ENCODE data around the gene OTOG. TPM values are rescaled to one million over a fixed set of nuclear protein-coding genes. Genes with fewer than 3 reads are reported as not detected.

Gene OTOG
- total RNA-seq, 1 experiment from 2014 or later = not detected

GRCh38 chr11:17552041-17552355 lies 4.9 kb downstream of the OTOG start:
- H2AFZ ChIP-seq = no peak overlapping the region
- H3K4me3 ChIP-seq = no peak overlapping the region
- H3K4me2 ChIP-seq = no peak overlapping the region
- no peaks in the 10 kb centered on the region for H3K36me3 ChIP-seq (ENCODE audit: low read depth)
- ChIA-PET POLR2A (ENCODE audit: unreplicated experiment) (no interaction called here), CTCF (no interaction called here)
- H3F3A ChIP-seq (ENCODE audit: insufficient read depth, low read depth) = no peaks in the 10 kb centered on the region
- H3K9me2 ChIP-seq (ENCODE audit: insufficient read depth) = no peaks in the 10 kb centered on the region
- H3K4me1 ChIP-seq (replicated peaks; ENCODE audit: insufficient read depth) = no peaks in the 10 kb centered on the region
- H3K27ac ChIP-seq = no peak overlapping the region
- TF ChIP-seq EZH2 (IDR thresholded peaks at IDR 0.05; ENCODE audit: low read depth) = no peak
- H3K27me3 ChIP-seq (ENCODE audit: insufficient read depth, low read depth) = peaks cover 55% of the 10 kb centered on the region
- no peaks in the 10 kb centered on the region for H3K79me2 ChIP-seq (ENCODE audit: low read depth)
- H4K20me1 ChIP-seq (ENCODE audit: insufficient read depth) = no peaks in the 10 kb centered on the region
- no peak for DNase-seq
- intact Hi-C loops (cut with micrococcal nuclease; ENCODE audit: unreplicated experiment) = no loop called here
- H3K9me3 ChIP-seq (ENCODE audit: insufficient read depth, low read depth) = no peaks in the 10 kb centered on the region
- no TSS peak for BruUV-seq (replicated peaks)

GRCh38 chr11:17552392-17553248 lies 5.6 kb downstream of the OTOG start:
- H3K27me3 ChIP-seq (ENCODE audit: insufficient read depth, low read depth) = peaks cover 55% of the 10 kb centered on the region
- no peaks in the 10 kb centered on the region for H3K9me3 ChIP-seq (ENCODE audit: insufficient read depth, low read depth)
- intact Hi-C loops (cut with micrococcal nuclease; ENCODE audit: unreplicated experiment) = no loop called here
- H3F3A ChIP-seq (ENCODE audit: insufficient read depth, low read depth) = no peaks in the 10 kb centered on the region
- no peaks in the 10 kb centered on the region for H3K36me3 ChIP-seq (ENCODE audit: low read depth)
- no peak overlapping the region for H3K27ac ChIP-seq
- H3K9me2 ChIP-seq (ENCODE audit: insufficient read depth) = no peaks in the 10 kb centered on the region
- H3K79me2 ChIP-seq (ENCODE audit: low read depth) = no peaks in the 10 kb centered on the region
- no peak for TF ChIP-seq CTCF (conservative IDR thresholded peaks at IDR 0.05)
- no peak for TF ChIP-seq EZH2 (IDR thresholded peaks at IDR 0.05; ENCODE audit: low read depth)
- BruUV-seq (replicated peaks) = no TSS peak
- DNase-seq = peak in 1 of 2 experiments; percentile 16
- H2AFZ ChIP-seq = no peak overlapping the region
- no peak overlapping the region for H3K4me2 ChIP-seq
- ChIA-PET CTCF (no interaction called here), POLR2A (ENCODE audit: unreplicated experiment) (no interaction called here)
- no peaks in the 10 kb centered on the region for H3K4me1 ChIP-seq (replicated peaks; ENCODE audit: insufficient read depth)
- H3K4me3 ChIP-seq = no peak overlapping the region
- no peaks in the 10 kb centered on the region for H4K20me1 ChIP-seq (ENCODE audit: insufficient read depth)

GRCh38 chr11:17553249-17553546 lies 6.1 kb downstream of the OTOG start:
- no peak overlapping the region for H3K4me2 ChIP-seq
- no peak overlapping the region for H2AFZ ChIP-seq
- POLR2A ChIA-PET (ENCODE audit: unreplicated experiment) = no interaction called here
- no peaks in the 10 kb centered on the region for H3K4me1 ChIP-seq (replicated peaks; ENCODE audit: insufficient read depth)
- peak in 1 of 2 experiments; percentile 26 for DNase-seq
- peaks cover 55% of the 10 kb centered on the region for H3K27me3 ChIP-seq (ENCODE audit: insufficient read depth, low read depth)
- H3K4me3 ChIP-seq = no peak overlapping the region
- no peaks in the 10 kb centered on the region for H3F3A ChIP-seq (ENCODE audit: insufficient read depth, low read depth)
- intact Hi-C loops (cut with micrococcal nuclease; ENCODE audit: unreplicated experiment) = no loop called here
- CTCF ChIA-PET = no interaction called here
- H3K9me3 ChIP-seq (ENCODE audit: insufficient read depth, low read depth) = no peaks in the 10 kb centered on the region
- TF ChIP-seq EZH2 (IDR thresholded peaks at IDR 0.05; ENCODE audit: low read depth) = no peak
- no peaks in the 10 kb centered on the region for H3K36me3 ChIP-seq (ENCODE audit: low read depth)
- no TSS peak for BruUV-seq (replicated peaks)
- no peaks in the 10 kb centered on the region for H4K20me1 ChIP-seq (ENCODE audit: insufficient read depth)
- H3K27ac ChIP-seq = no peak overlapping the region
- H3K79me2 ChIP-seq (ENCODE audit: low read depth) = no peaks in the 10 kb centered on the region
- H3K9me2 ChIP-seq (ENCODE audit: insufficient read depth) = no peaks in the 10 kb centered on the region

GRCh38 chr11:17554487-17554886 lies 7.4 kb downstream of the OTOG start:
- DNase-seq = peak in 1 of 2 experiments; percentile 19
- no TSS peak for BruUV-seq (replicated peaks)
- TF ChIP-seq CTCF (conservative IDR thresholded peaks at IDR 0.05) (no peak), EZH2 (IDR thresholded peaks at IDR 0.05; ENCODE audit: low read depth) (no peak)
- Histone ChIP-seq H3K4me1 (replicated peaks; ENCODE audit: insufficient read depth) (no peaks in the 10 kb centered on the region), H3K27me3 (ENCODE audit: insufficient read depth, low read depth) (peaks cover 48% of the 10 kb centered on the region), H3K36me3 (ENCODE audit: low read depth) (no peaks in the 10 kb centered on the region), H3K4me3 (no peak overlapping the region), H3K9me2 (ENCODE audit: insufficient read depth) (no peaks in the 10 kb centered on the region), H3K4me2 (no peak overlapping the region), H3K27ac (no peak overlapping the region), H4K20me1 (ENCODE audit: insufficient read depth) (no peaks in the 10 kb centered on the region), H3F3A (ENCODE audit: insufficient read depth, low read depth) (no peaks in the 10 kb centered on the region), H3K79me2 (ENCODE audit: low read depth) (no peaks in the 10 kb centered on the region), H2AFZ (no peak overlapping the region), H3K9me3 (ENCODE audit: insufficient read depth, low read depth) (no peaks in the 10 kb centered on the region)
- ChIA-PET POLR2A (ENCODE audit: unreplicated experiment) (no interaction called here), CTCF (no interaction called here)
- intact Hi-C loops (cut with micrococcal nuclease; ENCODE audit: unreplicated experiment) = no loop called here
